Stimulated activated CD8-positive, alpha-beta memory T cell treated with anti-CD3 and anti-CD28 coated beads, Interleukin-4, amount 100 ng/mL, for 1 hour (primary cell): Measurements from ENCODE around the gene SLC15A3.

Experiments used
- DNase-seq, 2 donors: peaks; one replicate each; pipeline ENCODE4 v3.0.0-alpha.2; 2020; ENCODE audit warnings: low read depth in 2 of 2, low spot score in 1 of 2

Gene SLC15A3

GRCh38 chr11:60946601-60947264 is 5.2 kb downstream of the SLC15A3 start:
- DNase-seq = no peak

GRCh38 chr11:60945295-60945667 is 6.7 kb downstream of the SLC15A3 start:
- DNase-seq = no peak

GRCh38 chr11:60944490-60945294 is 7.3 kb downstream of the SLC15A3 start:
- DNase-seq = no peak

GRCh38 chr11:60942970-60943565 is 8.9 kb downstream of the SLC15A3 start:
- DNase-seq = no peak

DNA sequence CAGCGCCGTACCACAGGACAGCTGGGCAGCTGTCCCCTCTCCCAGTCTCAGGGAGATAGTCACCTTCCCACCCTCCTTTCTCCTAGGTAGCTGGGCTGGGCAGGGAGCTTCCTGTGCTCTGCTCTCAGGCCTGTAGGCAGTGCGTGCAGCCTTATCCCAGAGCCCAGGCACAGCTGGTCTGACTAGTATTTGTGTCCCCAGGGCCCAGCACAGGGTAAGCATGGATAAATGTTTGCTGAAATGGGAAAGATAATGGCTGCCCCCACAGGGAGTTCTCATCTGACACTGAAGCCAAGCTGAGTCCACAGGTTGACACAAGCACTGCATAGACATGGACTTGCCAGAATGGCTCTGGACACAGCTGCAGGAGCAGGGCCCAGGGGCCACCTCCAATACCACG is 9.8 kb downstream of the SLC15A3 start:
- DNase-seq = no peak

DNA sequence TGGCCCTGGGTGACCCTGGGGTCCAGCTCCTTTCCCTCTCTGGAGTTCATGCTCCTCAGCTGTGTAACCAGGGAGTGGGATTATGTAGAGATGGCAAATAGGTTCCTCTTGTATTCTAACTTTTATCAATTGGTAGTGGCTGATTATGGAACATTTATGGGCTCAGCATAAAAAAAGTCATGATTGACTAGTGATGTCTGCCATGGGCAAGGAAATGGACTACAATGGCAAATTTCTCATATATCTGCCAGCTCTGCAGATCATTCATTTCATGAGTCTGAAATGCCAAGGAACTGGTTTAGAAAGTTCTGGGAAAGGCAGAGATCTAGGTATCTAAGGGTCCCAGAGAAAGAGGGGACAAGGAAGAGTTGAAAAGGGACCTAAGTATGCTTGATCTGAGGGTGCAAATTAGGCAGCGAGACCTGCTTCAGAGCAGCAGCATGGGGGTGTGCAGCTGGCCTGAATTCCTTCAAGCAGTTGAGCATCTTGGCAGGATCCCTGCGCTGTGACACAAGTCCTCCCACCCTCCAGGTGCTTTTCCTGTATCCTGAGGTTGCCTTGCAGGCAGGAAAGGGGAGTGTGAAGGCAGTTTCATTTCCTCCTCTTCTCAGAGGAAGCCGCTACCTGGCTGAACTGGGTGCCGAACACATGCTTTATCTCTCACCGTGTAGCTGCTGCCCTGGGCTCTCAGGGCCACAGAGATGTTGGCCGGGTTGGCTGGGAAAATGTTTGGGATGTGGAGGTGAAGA is 10.4 kb downstream of the SLC15A3 start:
- DNase-seq = no peak

- no peak for DNase-seq
Observed at GRCh38 chr11:60939855-60940254, 12.1 kb downstream of the SLC15A3 start.

DNA sequence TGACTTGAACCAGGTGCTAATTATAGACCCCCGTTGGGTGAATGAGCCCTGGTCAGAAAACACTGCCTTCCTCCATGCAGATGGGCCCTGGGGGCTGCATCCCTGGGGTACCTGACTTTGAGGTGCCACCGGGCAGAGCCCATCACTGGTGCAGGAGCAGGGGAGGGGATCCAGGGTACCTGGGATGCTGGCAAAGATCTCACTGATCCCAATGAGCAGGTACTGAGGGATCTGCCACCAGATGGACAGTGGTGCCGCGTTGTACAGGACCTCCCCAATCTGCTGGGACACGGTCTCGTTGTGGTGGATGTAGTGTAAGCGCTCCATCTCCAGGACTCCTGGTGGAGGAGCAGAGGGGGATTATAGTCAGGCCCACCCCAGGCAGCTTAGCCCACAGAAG is 12.7 kb downstream of the SLC15A3 start:
- DNase-seq = no peak

GRCh38 chr11:60938500-60938899 is 13.5 kb downstream of the SLC15A3 start:
- no peak for DNase-seq

DNA sequence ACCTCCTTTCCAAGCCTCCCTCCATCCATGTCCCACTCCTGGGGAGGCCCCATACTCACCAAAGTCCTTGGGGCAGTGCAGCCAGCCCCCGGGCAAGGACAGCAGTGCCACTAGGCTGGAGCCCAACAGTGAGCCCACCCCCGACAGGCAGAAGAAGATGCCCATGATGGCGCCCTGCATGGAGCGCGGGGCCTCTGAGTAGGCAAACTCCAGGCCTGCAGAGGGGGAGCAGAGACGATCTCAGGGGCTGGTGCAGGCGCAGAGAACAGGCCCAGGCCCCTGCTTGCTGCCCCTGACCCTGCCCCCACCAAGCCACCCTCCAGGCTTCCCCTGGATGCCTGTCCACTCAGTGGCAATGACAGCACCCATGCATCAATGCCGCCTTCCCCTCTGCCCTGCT is 14.2 kb downstream of the SLC15A3 start:
- DNase-seq = no peak

- DNase-seq = no peak
Observed at GRCh38 chr11:60937144-60937527, 14.8 kb downstream of the SLC15A3 start.

GRCh38 chr11:60936467-60937143 is 15.4 kb downstream of the SLC15A3 start:
- no peak for DNase-seq

DNA sequence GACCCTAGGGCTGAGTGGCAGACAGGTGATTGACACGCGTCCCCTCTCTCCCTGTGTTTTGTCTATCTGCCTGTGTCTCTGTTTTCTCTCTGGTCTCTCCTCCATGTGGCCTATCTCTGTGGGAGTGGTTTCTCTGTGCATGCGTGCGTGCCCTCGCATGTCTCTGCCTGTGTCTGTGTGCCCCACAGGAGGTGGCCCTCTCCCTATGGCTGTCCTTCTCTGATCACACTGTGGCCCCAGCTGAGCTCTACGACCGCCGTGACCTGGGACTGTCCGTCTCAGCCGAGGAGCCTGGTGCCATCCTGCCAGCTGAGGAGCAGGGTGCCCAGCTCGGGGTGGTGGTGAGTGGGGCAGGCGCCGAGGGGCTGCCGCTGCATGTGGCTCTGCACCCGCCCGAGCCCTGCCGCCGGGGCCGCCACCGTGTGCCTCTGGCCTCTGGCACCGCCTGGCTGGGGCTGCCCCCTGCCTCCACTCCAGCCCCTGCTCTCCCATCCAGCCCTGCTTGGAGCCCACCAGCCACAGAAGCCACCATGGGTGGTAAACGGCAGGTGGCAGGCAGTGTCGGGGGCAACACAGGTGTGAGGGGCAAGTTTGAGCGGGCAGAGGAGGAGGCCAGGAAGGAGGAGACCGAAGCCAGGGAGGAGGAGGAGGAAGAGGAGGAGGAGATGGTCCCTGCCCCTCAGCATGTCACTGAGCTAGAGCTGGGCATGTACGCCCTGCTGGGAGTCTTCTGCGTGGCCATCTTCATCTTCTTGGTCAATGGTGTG is 16.1 kb downstream of the SLC15A3 start:
- DNase-seq = no peak

- DNase-seq = no peak
Observed at GRCh38 chr11:60934790-60935605, 17.0 kb downstream of the SLC15A3 start.

GRCh38 chr11:60934124-60934789 is 17.7 kb downstream of the SLC15A3 start:
- DNase-seq = no peak

DNA sequence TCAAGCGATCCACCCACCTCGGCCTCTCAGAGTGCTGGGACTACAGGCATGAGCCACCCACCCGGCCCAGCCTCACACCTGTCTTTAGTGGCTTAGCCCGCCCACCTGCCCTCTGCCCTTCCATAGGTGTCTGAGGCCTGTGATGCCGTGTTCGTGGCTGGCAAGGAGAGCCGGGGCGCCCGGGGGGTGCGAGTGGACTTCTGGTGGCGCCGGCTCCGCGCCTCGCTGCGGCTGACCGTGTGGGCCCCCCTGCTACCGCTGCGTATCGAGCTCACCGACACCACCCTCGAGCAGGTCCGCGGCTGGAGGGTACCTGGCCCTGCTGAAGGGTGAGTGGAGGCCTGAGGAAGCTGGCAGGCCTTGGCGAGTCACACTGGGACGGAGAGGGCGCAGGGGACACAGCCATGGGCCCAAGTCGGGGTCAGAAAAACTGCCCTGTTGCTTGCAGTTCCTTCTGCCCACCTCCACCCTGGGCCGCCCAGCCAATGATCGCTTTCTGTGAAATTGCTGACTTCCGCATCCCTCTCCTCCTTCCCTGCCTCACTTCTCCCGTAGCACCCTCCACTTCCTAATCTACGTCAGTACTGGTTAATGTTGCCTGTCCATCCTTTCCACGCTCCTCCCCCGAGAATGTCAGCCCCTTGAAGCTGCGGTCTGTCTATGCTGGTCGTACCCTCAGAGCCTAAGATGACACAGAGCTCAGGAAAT is 18.4 kb downstream of the SLC15A3 start:
- no peak for DNase-seq

GRCh38 chr11:60932605-60933356 is 19.2 kb downstream of the SLC15A3 start:
- DNase-seq = no peak

DNA sequence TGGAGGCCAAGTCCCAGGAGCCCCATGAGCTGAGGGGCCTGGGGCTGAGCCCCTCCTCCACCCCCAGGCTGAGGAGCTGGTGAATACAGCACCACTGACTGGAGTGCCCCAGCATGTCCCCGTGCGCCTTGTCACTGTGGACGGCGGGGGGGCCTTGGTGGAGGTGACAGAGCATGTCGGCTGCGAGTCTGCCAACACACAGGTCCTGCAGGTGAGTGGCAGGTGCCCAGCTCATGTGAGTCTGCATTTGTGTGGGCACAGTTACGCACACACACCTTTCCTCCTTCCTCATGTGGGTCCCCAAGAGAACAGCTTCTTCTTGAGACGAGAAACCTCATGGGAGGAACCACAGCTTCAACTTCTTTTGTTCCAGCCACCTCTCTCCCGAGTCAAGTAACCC is 20.1 kb downstream of the SLC15A3 start:
- DNase-seq = no peak
